ENCODE measurements around the gene CD160.
"Not testable (repeated sequence)": the region's sequence is repeated elsewhere in the genome, so short reads cannot be mapped to it uniquely, and the experiment has no call there.

CD160 gene

DNA sequence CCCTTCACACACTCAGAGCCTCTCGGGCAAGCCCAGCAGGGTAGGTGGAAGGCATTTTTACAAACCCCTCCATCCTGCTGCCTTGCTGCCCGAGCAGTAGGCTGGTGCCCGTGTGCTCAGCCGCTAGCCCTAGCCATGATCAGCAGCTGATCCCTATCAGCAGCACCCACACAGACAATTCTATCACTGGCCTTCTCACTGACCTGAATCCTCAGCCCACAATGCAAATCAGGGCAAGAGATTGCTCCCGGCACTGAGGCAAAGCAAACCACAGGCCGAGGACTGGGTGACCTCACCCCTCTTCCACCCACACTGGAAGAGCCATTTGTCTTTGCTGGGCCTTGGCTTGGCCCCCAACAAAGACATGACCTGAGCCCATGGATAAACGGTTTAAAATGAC, 11.2 kb upstream of the CD160 start:
- Histone ChIP-seq H3K9me3 (ENCODE audit: control insufficient read depth, low read length) (no peaks in the 10 kb centered on the region), H3K36me3 (ENCODE audit: control insufficient read depth, insufficient read depth, low read length) (no peaks in the 10 kb centered on the region), H3K27ac (ENCODE audit: insufficient read depth, low read length, poor library complexity, severe bottlenecking) (no peak overlapping the region), H3K4me3 (ENCODE audit: insufficient read depth, low read depth, low read length, poor library complexity, severe bottlenecking) (no peak overlapping the region), H3K27me3 (replicated peaks; ENCODE audit: control insufficient read depth, insufficient read depth, low read length, poor library complexity, severe bottlenecking) (no peaks in the 10 kb centered on the region), H3K4me1 (ENCODE audit: control insufficient read depth, insufficient read depth, low read length, poor library complexity, severe bottlenecking) (no peaks in the 10 kb centered on the region)
- DNase-seq = no peak

DNA sequence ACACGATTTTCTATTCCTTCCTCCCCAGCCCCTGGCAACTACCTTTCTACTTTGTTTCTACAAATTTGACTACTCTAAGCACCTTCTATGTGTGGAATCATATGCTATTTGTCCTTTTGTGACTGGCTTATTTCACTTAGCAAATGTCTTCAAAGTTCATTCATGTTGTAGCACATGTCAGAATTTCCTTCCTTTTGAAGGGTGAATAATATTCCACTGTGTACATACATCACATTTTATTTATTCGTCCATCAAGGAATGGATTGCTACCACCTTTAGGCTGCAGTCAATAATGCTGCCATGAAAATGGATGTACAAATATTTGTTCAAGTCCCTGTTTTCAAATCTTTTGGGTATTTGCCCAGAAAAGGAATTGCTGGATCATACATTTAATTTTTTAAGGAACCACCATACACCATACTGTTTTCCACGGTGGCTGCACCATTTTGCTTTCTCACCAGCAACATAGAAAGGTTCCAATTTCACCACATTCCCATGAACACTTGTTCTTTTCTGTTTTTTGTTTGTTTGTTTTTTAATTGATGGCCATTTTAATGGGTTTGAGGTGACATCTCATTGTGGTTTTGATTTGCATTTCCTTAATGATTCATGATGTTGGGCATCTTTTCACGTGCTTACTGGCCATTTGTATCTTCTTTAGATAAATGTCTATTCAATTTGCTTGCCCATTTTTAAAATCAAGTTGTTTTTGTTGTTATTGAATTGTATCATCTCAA, 8.8 kb upstream of the CD160 start:
- DNase-seq = no peak
- H3K4me3 ChIP-seq (ENCODE audit: insufficient read depth, low read depth, low read length, poor library complexity, severe bottlenecking) = no peak overlapping the region
- no peak overlapping the region for H3K27ac ChIP-seq (ENCODE audit: insufficient read depth, low read length, poor library complexity, severe bottlenecking)
- no peaks in the 10 kb centered on the region for H3K27me3 ChIP-seq (replicated peaks; ENCODE audit: control insufficient read depth, insufficient read depth, low read length, poor library complexity, severe bottlenecking)
- H3K36me3 ChIP-seq (ENCODE audit: control insufficient read depth, insufficient read depth, low read length) = no peaks in the 10 kb centered on the region
- no peaks in the 10 kb centered on the region for H3K4me1 ChIP-seq (ENCODE audit: control insufficient read depth, insufficient read depth, low read length, poor library complexity, severe bottlenecking)
- H3K9me3 ChIP-seq (ENCODE audit: control insufficient read depth, low read length) = no peaks in the 10 kb centered on the region

DNA sequence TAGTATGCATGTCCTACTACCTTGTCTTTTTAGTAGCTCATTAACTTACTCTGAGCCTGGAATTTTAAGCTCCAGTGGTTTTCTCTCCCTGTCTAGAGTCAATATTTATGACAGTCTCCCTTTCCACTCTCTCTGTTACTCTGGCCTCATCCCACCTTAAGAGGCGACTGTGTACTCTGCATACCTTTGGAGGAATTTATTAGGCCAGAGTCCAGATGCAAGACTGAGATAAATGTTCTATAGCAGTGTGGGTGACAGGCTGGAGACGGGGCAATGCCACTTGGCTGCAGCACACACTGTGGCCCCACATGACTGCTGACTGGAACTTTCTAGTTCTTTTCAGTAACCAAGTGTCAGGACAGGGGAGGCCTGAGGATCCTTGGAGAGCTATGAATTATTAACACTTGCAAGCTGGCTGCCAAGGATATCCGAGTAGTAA, 8.1 kb upstream of the CD160 start:
- Histone ChIP-seq H3K27me3 (replicated peaks; ENCODE audit: control insufficient read depth, insufficient read depth, low read length, poor library complexity, severe bottlenecking) (no peaks in the 10 kb centered on the region), H3K9me3 (ENCODE audit: control insufficient read depth, low read length) (no peaks in the 10 kb centered on the region), H3K4me3 (ENCODE audit: insufficient read depth, low read depth, low read length, poor library complexity, severe bottlenecking) (no peak overlapping the region), H3K27ac (ENCODE audit: insufficient read depth, low read length, poor library complexity, severe bottlenecking) (no peak overlapping the region), H3K36me3 (ENCODE audit: control insufficient read depth, insufficient read depth, low read length) (no peaks in the 10 kb centered on the region), H3K4me1 (ENCODE audit: control insufficient read depth, insufficient read depth, low read length, poor library complexity, severe bottlenecking) (no peaks in the 10 kb centered on the region)
- no peak for DNase-seq

DNA sequence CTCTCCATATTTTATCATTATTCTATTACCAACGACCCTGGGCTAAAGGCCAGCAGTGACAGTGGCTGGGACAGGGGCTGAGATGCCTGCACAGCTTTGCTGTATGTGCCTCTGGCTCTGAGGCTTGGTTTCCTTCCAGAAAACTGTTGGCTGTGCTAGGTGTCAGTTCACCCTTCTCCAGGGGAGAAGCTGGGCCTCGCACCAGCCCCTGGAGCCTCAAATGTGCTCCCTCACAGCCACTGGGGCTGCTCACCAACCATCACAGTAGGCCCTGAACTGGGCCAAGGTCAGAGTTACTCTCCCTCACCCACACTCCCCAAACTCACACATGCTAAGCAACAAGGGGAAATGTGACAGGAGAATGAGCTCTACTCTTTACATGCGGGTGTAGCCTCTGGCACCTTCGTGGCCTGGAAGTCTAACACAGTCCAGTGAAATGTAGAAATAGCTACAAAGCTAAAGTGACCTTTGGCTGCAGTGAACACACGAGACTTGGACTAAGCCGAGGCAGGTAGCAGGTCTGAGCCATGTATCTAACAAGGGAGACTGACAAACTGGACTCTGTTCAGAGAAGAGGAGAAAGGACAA, 4.7 kb upstream of the CD160 start:
- H3K4me3 ChIP-seq (ENCODE audit: insufficient read depth, low read depth, low read length, poor library complexity, severe bottlenecking) = no peak overlapping the region
- no peaks in the 10 kb centered on the region for H3K27me3 ChIP-seq (replicated peaks; ENCODE audit: control insufficient read depth, insufficient read depth, low read length, poor library complexity, severe bottlenecking)
- no peaks in the 10 kb centered on the region for H3K9me3 ChIP-seq (ENCODE audit: control insufficient read depth, low read length)
- no peaks in the 10 kb centered on the region for H3K4me1 ChIP-seq (ENCODE audit: control insufficient read depth, insufficient read depth, low read length, poor library complexity, severe bottlenecking)
- DNase-seq = no peak
- no peak overlapping the region for H3K27ac ChIP-seq (ENCODE audit: insufficient read depth, low read length, poor library complexity, severe bottlenecking)
- no peaks in the 10 kb centered on the region for H3K36me3 ChIP-seq (ENCODE audit: control insufficient read depth, insufficient read depth, low read length)

DNA sequence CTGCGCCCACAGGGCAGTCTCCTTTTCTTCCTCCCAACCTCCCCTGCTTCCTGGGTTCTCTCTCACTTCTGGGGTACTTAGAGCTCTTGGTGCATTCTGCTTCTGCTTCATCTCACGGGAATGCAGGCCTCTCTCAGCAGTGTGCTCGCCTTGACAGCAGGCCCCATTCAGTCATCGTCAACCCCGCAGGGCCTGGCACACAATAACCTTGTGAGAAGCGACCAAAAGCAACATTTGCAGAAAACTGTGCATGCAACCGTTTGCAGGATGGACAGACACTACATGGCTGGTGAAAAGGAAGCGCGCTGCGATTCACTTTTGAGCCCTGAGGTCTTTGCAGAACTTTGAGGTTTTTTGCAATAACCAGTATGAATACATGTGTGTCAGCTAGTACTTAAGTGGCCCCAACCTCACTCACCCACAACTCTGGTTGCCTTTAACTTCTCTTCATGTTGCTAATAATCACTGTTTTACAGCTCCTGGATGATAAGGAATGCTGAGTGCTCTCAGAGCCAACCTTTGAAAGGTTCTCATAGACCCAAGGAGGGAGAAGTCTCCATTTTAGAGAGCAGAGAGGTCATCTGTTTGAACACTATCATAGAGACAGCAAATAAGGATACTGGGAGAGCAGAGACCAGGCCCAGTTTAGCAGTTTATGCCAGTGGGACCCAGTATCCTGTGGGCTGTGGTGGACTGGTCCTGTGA, 2.5 kb upstream of the CD160 start:
- DNase-seq = no peak
- H3K27ac ChIP-seq (ENCODE audit: insufficient read depth, low read length, poor library complexity, severe bottlenecking) = no peak overlapping the region
- no peak overlapping the region for H3K4me3 ChIP-seq (ENCODE audit: insufficient read depth, low read depth, low read length, poor library complexity, severe bottlenecking)
- no peaks in the 10 kb centered on the region for H3K36me3 ChIP-seq (ENCODE audit: control insufficient read depth, insufficient read depth, low read length)
- H3K9me3 ChIP-seq (ENCODE audit: control insufficient read depth, low read length) = no peaks in the 10 kb centered on the region
- H3K4me1 ChIP-seq (ENCODE audit: control insufficient read depth, insufficient read depth, low read length, poor library complexity, severe bottlenecking) = peaks cover 8% of the 10 kb centered on the region
- no peaks in the 10 kb centered on the region for H3K27me3 ChIP-seq (replicated peaks; ENCODE audit: control insufficient read depth, insufficient read depth, low read length, poor library complexity, severe bottlenecking)

DNA sequence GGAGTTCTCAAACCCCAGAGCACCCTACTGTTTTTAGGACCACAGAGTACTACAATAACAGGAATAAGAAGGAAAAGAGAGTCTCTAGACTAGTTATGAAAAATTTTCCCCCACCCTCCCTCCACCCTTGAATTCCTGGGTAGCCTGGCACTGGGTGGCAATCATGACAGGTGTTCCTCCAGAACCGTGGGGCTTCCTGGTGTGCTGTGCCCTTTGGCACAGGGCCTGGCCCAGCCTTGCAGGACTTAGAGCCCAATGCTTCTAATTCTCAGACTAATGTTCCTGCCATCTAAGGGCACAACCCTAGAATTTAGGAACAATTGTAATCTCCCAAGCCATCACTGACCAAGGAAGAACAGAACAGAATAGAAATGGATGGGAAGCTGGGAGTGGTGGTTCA, 1.5 kb upstream of the CD160 start:
- Histone ChIP-seq H3K36me3 (ENCODE audit: control insufficient read depth, insufficient read depth, low read length) (no peaks in the 10 kb centered on the region), H3K4me1 (ENCODE audit: control insufficient read depth, insufficient read depth, low read length, poor library complexity, severe bottlenecking) (peaks cover 8% of the 10 kb centered on the region), H3K9me3 (ENCODE audit: control insufficient read depth, low read length) (no peaks in the 10 kb centered on the region)

DNA sequence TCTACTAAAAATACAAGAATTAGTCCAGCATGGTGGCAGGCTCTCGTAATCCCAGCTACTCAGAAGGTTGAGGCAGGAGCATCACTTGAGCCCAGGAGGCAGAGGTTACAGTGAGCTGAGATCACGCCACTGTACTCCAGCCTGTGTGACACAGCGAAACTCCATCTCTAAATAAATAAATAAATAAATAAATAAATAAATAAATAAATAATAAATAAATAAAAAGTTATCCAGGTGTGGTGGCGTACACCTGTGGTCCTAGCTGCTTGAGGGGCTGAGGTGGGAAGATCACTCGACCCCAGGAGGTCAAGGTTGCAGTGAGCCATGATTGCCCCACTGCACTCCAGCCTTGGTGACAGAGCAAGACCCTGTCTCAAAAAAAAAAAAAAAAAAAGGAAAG, 834 bp upstream of the CD160 start:
- H3K27ac ChIP-seq (ENCODE audit: insufficient read depth, low read length, poor library complexity, severe bottlenecking); H3K9me3 ChIP-seq (ENCODE audit: control insufficient read depth, low read length); DNase-seq; H3K4me1 ChIP-seq (ENCODE audit: control insufficient read depth, insufficient read depth, low read length, poor library complexity, severe bottlenecking); H3K4me3 ChIP-seq (ENCODE audit: insufficient read depth, low read depth, low read length, poor library complexity, severe bottlenecking); H3K27me3 ChIP-seq (replicated peaks; ENCODE audit: control insufficient read depth, insufficient read depth, low read length, poor library complexity, severe bottlenecking); H3K36me3 ChIP-seq (ENCODE audit: control insufficient read depth, insufficient read depth, low read length): not testable (repeated sequence)

More for the DNA sequence above, 1.5 kb upstream of the CD160 start:
- Histone ChIP-seq H3K27me3 (replicated peaks; ENCODE audit: control insufficient read depth, insufficient read depth, low read length, poor library complexity, severe bottlenecking) (no peaks in the 10 kb centered on the region), H3K27ac (ENCODE audit: insufficient read depth, low read length, poor library complexity, severe bottlenecking) (no peak overlapping the region), H3K4me3 (ENCODE audit: insufficient read depth, low read depth, low read length, poor library complexity, severe bottlenecking) (no peak overlapping the region)
- DNase-seq = no peak

DNA sequence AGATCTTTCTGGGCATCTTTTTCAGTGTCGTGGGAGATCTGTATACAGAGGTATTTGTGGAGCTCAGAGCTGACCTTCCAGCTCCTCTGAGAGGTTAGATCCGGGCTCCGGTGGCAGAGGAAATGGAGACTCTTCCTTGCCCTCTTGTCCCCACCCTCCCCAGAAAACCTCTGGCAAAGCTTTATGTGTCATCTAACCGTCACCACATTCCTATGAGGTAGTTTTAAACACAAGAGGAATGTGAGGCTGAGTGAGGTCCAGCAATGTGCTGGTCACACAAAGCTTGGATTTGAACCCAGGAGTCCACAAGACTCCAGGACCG, 1.2 kb downstream of the CD160 start:
- Histone ChIP-seq H3K9me3 (ENCODE audit: control insufficient read depth, low read length) (no peaks in the 10 kb centered on the region), H3K27me3 (replicated peaks; ENCODE audit: control insufficient read depth, insufficient read depth, low read length, poor library complexity, severe bottlenecking) (no peaks in the 10 kb centered on the region), H3K4me1 (ENCODE audit: control insufficient read depth, insufficient read depth, low read length, poor library complexity, severe bottlenecking) (peaks cover 8% of the 10 kb centered on the region), H3K4me3 (ENCODE audit: insufficient read depth, low read depth, low read length, poor library complexity, severe bottlenecking) (no peak overlapping the region), H3K27ac (ENCODE audit: insufficient read depth, low read length, poor library complexity, severe bottlenecking) (no peak overlapping the region), H3K36me3 (ENCODE audit: control insufficient read depth, insufficient read depth, low read length) (no peaks in the 10 kb centered on the region)
- DNase-seq = no peak

DNA sequence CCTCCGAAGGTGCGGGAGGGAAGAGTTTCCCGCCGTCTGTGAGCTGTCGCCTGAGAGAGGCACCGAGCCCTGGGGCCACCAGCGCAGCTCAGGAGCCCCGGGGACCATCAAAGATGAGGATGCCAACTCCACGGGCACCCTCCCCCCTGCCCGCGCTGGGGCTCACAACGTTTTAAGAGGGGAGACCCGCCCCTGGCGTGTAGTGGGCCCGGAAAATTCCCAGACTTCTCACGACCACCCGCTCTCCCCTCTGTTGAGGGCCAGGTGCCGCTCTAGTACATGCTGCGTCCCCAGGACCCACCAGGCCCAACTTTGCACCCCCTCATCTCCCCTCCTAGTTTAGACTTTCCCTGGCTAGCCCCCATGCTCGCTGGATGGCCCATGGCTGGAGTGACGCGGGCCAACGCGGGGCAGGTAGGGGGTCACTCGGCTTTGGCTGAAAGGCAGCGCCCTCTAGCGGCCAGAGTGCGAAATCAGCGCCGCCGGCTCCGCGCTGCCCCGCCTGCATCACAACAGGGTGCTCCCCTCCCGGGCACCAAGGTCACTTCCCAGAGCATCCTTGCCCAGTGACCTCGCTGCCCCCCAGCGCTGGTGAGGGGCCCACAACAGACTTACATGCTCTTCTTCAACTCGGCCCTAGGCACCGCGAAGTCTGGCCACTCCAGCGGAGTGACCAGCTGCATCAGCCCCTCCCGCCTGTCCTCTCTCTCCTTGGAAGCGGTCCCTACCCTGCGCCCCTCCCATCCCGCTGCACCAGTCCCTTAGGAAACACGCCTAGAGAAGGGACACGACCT, 1.8 kb downstream of the CD160 start:
- H3K4me1 ChIP-seq (ENCODE audit: control insufficient read depth, insufficient read depth, low read length, poor library complexity, severe bottlenecking) = peaks cover 8% of the 10 kb centered on the region
- peak overlapping the region; percentile 39 for H3K4me3 ChIP-seq (ENCODE audit: insufficient read depth, low read depth, low read length, poor library complexity, severe bottlenecking)
- no peaks in the 10 kb centered on the region for H3K9me3 ChIP-seq (ENCODE audit: control insufficient read depth, low read length)
- no peaks in the 10 kb centered on the region for H3K36me3 ChIP-seq (ENCODE audit: control insufficient read depth, insufficient read depth, low read length)
- no peaks in the 10 kb centered on the region for H3K27me3 ChIP-seq (replicated peaks; ENCODE audit: control insufficient read depth, insufficient read depth, low read length, poor library complexity, severe bottlenecking)
- no peak overlapping the region for H3K27ac ChIP-seq (ENCODE audit: insufficient read depth, low read length, poor library complexity, severe bottlenecking)
- DNase-seq = peak; percentile 30 to 54 (median 47)

DNA sequence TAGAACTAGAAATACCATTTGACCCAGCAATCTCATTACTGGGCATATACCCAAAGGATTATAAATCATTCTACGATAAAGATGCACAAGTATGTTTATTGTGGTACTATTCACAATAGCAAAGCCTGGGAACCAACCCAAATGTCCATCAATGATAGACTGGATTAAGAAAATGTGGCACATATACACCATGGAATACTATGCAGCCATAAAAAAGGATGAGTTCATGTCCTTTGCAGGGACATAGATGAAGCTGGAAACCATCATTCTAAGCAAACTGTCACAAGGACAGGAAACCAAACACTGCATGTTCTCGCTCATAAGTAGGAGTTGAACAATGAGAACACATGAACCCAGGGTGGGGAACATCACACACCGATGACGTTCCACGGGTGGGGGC, 6.9 kb downstream of the CD160 start:
- H3K9me3 ChIP-seq (ENCODE audit: control insufficient read depth, low read length); H3K4me3 ChIP-seq (ENCODE audit: insufficient read depth, low read depth, low read length, poor library complexity, severe bottlenecking); H3K4me1 ChIP-seq (ENCODE audit: control insufficient read depth, insufficient read depth, low read length, poor library complexity, severe bottlenecking); H3K27ac ChIP-seq (ENCODE audit: insufficient read depth, low read length, poor library complexity, severe bottlenecking); H3K36me3 ChIP-seq (ENCODE audit: control insufficient read depth, insufficient read depth, low read length); DNase-seq; H3K27me3 ChIP-seq (replicated peaks; ENCODE audit: control insufficient read depth, insufficient read depth, low read length, poor library complexity, severe bottlenecking): not testable (repeated sequence)
